H1 (cell line): ENCODE results near the gene TXNDC15. TPM values are rescaled to one million over a fixed set of nuclear protein-coding genes. Genes with fewer than 3 reads are reported as not detected.

Source experiments
- ASH2L ChIP-seq: fragments of 200-600, 300-600 bp; sonication (generic); IDR thresholded peaks from one replicate; pipeline ENCODE4 v1.7.1; 2017; ENCODE audit warnings: low read length
- BCL11A ChIP-seq, 2 experiments: IDR thresholded peaks; one replicate each; pipeline ENCODE4 v1.6.1; 2011; ENCODE audit warnings: low read depth in 2 of 2, low read length in 2 of 2, mild to moderate bottlenecking in 2 of 2
- CBX8 ChIP-seq: fragments of 300-800, 300-1000 bp; sonication (generic); IDR thresholded peaks from 2 replicates; pipeline ENCODE4 v1.7.1; 2016; ENCODE audit warnings: low read depth, low read length, borderline replicate concordance
- CHD1 ChIP-seq: IDR thresholded peaks from 2 replicates; pipeline ENCODE4 v1.6.1; 2012; ENCODE audit warnings: low read depth, low read length, improper control_type of control experiment
- EGR1 ChIP-seq: IDR thresholded peaks from 2 replicates; pipeline ENCODE4 v1.6.1; 2011; ENCODE audit warnings: low read depth, low read length, borderline replicate concordance
- FOSL1 ChIP-seq: IDR thresholded peaks from 2 replicates; pipeline ENCODE4 v1.6.1; 2011; ENCODE audit warnings: mild to moderate bottlenecking, low read depth, low read length, moderate library complexity; ENCODE audit not compliant: insufficient read depth
- GABPA ChIP-seq: IDR thresholded peaks from 2 replicates; pipeline ENCODE4 v1.6.1; 2011; ENCODE audit warnings: mild to moderate bottlenecking, low read length, moderate library complexity, borderline replicate concordance; ENCODE audit not compliant: insufficient read depth
- GTF2F1 ChIP-seq: IDR thresholded peaks from 2 replicates; pipeline ENCODE4 v1.6.1; 2012; ENCODE audit warnings: low read depth, low read length, improper control_type of control experiment, borderline replicate concordance
- JUND ChIP-seq: IDR thresholded peaks from 2 replicates; pipeline ENCODE4 v1.6.1; 2011; ENCODE audit warnings: mild to moderate bottlenecking, improper control_type of control experiment, low read length
- MAFK ChIP-seq: IDR thresholded peaks from 2 replicates; pipeline ENCODE4 v1.6.1; 2012; ENCODE audit warnings: low read depth, mild to moderate bottlenecking, improper control_type of control experiment, low read length
- POU5F1 ChIP-seq: IDR thresholded peaks from 2 replicates; pipeline ENCODE4 v1.6.1; 2011; ENCODE audit warnings: low read depth, mild to moderate bottlenecking, low read length, moderate library complexity
- RAD21 ChIP-seq, 2 experiments: IDR thresholded peaks in 1 of 2; conservative IDR thresholded peaks in 1 of 2; 2 replicates each; pipeline ENCODE4 v1.6.1; 2011; ENCODE audit warnings: low read depth in 2 of 2, low read length in 2 of 2, improper control_type of control experiment in 1 of 2, inconsistent platforms in 1 of 2, mild to moderate bottlenecking in 1 of 2, moderate library complexity in 1 of 2
- RFX5 ChIP-seq: IDR thresholded peaks from 2 replicates; pipeline ENCODE4 v1.6.1; 2011; ENCODE audit warnings: low read depth, low read length, improper control_type of control experiment, borderline replicate concordance
- RNF2 ChIP-seq: fragments of 200-900, 300-1000 bp; sonication (generic); IDR thresholded peaks from 2 replicates; pipeline ENCODE4 v1.7.1; 2016; ENCODE audit warnings: borderline replicate concordance, low read depth, mild to moderate bottlenecking, antibody characterized with exemption, low read length; ENCODE audit not compliant: poor library complexity, severe bottlenecking; ENCODE audit errors: missing control alignments
- SIN3A ChIP-seq, 2 experiments: IDR thresholded peaks in 1 of 2; conservative IDR thresholded peaks in 1 of 2; 2 replicates each; pipeline ENCODE4 v1.6.1; 2011 to 2012; ENCODE audit warnings: low read length in 2 of 2, improper control_type of control experiment in 1 of 2, low read depth in 1 of 2, mild to moderate bottlenecking in 1 of 2
- SP4 ChIP-seq: IDR thresholded peaks from 2 replicates; pipeline ENCODE4 v1.6.1; 2012; ENCODE audit warnings: low read length, inconsistent platforms
- SUZ12 ChIP-seq: fragments of 200-600 bp; sonication (generic); IDR thresholded peaks from 2 replicates; pipeline ENCODE4 v1.6.1; 2012; ENCODE audit warnings: mild to moderate bottlenecking, inconsistent platforms, low read length, moderate library complexity, mixed read lengths
- TAF1 ChIP-seq: IDR thresholded peaks from 2 replicates; pipeline ENCODE4 v1.6.1; 2011; ENCODE audit warnings: mild to moderate bottlenecking, low read depth, low read length
- TAF7 ChIP-seq: optimal IDR thresholded peaks from 2 replicates; pipeline ENCODE3; 2011; ENCODE audit warnings: low read depth, mild to moderate bottlenecking, inconsistent platforms, low read length, moderate library complexity, borderline replicate concordance
- YY1 ChIP-seq: IDR thresholded peaks from 2 replicates; pipeline ENCODE4 v1.6.1; 2011; ENCODE audit warnings: low read depth, mild to moderate bottlenecking, low read length
- polyA plus RNA-seq, 7 experiments: library from polyadenylated mRNA; depleted of rRNA in 3 of 7; stranded (reverse) in 5 of 7; unstranded in 2 of 7; fragments of >200 nt in 5 of 7; fragments of 200-250 nt in 2 of 7; gene quantifications; 1 replicate in 5 of 7; 2 replicates in 1 of 7; 4 replicates in 1 of 7; pipeline versions ENCODE4 v1.2.1 to v1.2.3, GENCODE V29; 2011 to 2013; ENCODE audit warnings: missing spikeins in 2 of 7, mixed read lengths in 2 of 7
- total RNA-seq: library from RNA; stranded (reverse); fragmentation: NEBNext Ultra II Directional; extraction: Animal tissue kit (Norgen Biotek cat#: 25700); gene quantifications from 2 replicates; pipeline ENCODE4 v1.2.1, GENCODE V29; 2021
- TF ChIP-seq, protein P1 (sequence below): IDR thresholded peaks from 2 replicates; pipeline ENCODE4 v1.6.1; 2012; ENCODE audit warnings: inconsistent platforms
- TF ChIP-seq, protein P2 (sequence below): IDR thresholded peaks from 2 replicates; pipeline ENCODE4 v1.6.1; 2011; ENCODE audit warnings: low read length, improper control_type of control experiment

The TXNDC15 gene
- total and polyA plus RNA-seq, 2 of the 8 experiments (the other 6 are each of a cell fraction or from before 2014, with no cell fraction given) = 20.1 to 30.8 TPM

GRCh38 chr5:134905246-134905996 lies 31.2 kb downstream of the TXNDC15 start (continued):
- no peak for TF ChIP-seq SUZ12
- TF ChIP-seq CHD1 = no peak
- no peak for TF ChIP-seq BCL11A (IDR thresholded peaks at IDR 0.05; ENCODE audit: low read depth in 2 of 2, low read length in 2 of 2)
- no peak for TF ChIP-seq GTF2F1
- TF ChIP-seq TAF1 = no peak; the same call in 1 of the 2 replicates
- TF ChIP-seq FOSL1 = no peak
- no peak for TF ChIP-seq TAF7
- TF ChIP-seq JUND = no peak
- no peak for TF ChIP-seq SIN3A (conservative IDR thresholded peaks at IDR 0.05 in 1 of 2, IDR thresholded peaks at IDR 0.05 in 1 of 2; ENCODE audit: low read depth in 1 of 2, low read length in 2 of 2)
- TF ChIP-seq, protein P1, sequence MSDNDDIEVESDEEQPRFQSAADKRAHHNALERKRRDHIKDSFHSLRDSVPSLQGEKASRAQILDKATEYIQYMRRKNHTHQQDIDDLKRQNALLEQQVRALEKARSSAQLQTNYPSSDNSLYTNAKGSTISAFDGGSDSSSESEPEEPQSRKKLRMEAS = no peak
- no peak for TF ChIP-seq CBX8
- no peak for TF ChIP-seq RNF2
- TF ChIP-seq ASH2L = peak; percentile 48
- TF ChIP-seq SP4 = no peak; the same call in 1 of the 2 replicates
- TF ChIP-seq POU5F1 = no peak
- TF ChIP-seq RAD21 (IDR thresholded peaks at IDR 0.05 in 1 of 2, conservative IDR thresholded peaks at IDR 0.05 in 1 of 2; ENCODE audit: low read depth in 2 of 2, low read length in 2 of 2) = peak; percentile 48 to 54
- no peak for TF ChIP-seq YY1
- TF ChIP-seq RFX5 = no peak
- no peak for TF ChIP-seq EGR1
- TF ChIP-seq MAFK = no peak
- TF ChIP-seq GABPA = no peak
- TF ChIP-seq, protein P2, sequence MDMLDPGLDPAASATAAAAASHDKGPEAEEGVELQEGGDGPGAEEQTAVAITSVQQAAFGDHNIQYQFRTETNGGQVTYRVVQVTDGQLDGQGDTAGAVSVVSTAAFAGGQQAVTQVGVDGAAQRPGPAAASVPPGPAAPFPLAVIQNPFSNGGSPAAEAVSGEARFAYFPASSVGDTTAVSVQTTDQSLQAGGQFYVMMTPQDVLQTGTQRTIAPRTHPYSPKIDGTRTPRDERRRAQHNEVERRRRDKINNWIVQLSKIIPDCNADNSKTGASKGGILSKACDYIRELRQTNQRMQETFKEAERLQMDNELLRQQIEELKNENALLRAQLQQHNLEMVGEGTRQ = no peak
